ENCODE data around the gene ROBO1. TPM values are rescaled to one million over a fixed set of nuclear protein-coding genes. Genes with fewer than 3 reads are reported as not detected.

The ROBO1 gene
- total RNA-seq, 1 experiment from 2014 or later = 67.6 TPM

DNA sequence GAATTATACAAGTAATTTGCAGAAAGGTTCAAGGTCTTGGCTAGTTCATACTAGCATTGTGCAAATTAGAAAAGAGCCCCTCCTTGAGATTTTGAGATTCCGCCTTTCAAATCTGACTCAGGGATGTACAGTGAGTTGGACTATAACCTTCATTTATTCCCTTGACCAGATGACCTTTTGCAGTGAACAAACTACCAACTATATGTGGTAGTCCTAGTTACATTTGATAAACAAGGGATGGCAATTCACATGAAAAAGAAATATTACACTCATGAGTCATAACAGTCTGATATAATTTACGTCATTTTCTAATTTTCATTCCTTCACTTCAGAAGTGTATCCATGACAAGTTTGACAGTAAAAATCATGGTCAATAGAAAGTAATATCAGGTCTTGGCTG lies 860.4 kb downstream of the ROBO1 start:
- CTCF ChIA-PET = no interaction called here
- Histone ChIP-seq H3K36me3 (ENCODE audit: insufficient read depth, low read length, poor library complexity, severe bottlenecking) (no peaks in the 10 kb centered on the region), H3K27me3 (replicated peaks; ENCODE audit: insufficient read depth, low read depth, low read length, poor library complexity) (no peaks in the 10 kb centered on the region), H3K27ac (ENCODE audit: low read depth, low read length, poor library complexity, severe bottlenecking) (no peak overlapping the region), H3K9me3 (ENCODE audit: low read depth, low read length, poor library complexity, severe bottlenecking) (no peaks in the 10 kb centered on the region), H3K4me1 (ENCODE audit: insufficient read depth, low read length, poor library complexity, severe bottlenecking) (peaks cover 40% of the 10 kb centered on the region), H3K4me3 (ENCODE audit: low read depth, low read length, poor library complexity, severe bottlenecking) (no peak overlapping the region)
- POLR2A ChIA-PET (ENCODE audit: low non-redundant PET) = no interaction called here
- DNase-seq (ENCODE audit: low spot score) = no peak
- no TSS peak for BruUV-seq (replicated peaks)
- TF ChIP-seq EZH2 (IDR thresholded peaks at IDR 0.05; ENCODE audit: borderline replicate concordance, low read depth, low read length, poor library complexity, severe bottlenecking) = no peak
- TF ChIP-seq, protein P1, sequence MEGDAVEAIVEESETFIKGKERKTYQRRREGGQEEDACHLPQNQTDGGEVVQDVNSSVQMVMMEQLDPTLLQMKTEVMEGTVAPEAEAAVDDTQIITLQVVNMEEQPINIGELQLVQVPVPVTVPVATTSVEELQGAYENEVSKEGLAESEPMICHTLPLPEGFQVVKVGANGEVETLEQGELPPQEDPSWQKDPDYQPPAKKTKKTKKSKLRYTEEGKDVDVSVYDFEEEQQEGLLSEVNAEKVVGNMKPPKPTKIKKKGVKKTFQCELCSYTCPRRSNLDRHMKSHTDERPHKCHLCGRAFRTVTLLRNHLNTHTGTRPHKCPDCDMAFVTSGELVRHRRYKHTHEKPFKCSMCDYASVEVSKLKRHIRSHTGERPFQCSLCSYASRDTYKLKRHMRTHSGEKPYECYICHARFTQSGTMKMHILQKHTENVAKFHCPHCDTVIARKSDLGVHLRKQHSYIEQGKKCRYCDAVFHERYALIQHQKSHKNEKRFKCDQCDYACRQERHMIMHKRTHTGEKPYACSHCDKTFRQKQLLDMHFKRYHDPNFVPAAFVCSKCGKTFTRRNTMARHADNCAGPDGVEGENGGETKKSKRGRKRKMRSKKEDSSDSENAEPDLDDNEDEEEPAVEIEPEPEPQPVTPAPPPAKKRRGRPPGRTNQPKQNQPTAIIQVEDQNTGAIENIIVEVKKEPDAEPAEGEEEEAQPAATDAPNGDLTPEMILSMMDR (conservative IDR thresholded peaks at IDR 0.05; ENCODE audit: low read depth, low read length) = no peak
- intact Hi-C loops (cut with micrococcal nuclease; ENCODE audit: unreplicated experiment) = no loop called here

DNA sequence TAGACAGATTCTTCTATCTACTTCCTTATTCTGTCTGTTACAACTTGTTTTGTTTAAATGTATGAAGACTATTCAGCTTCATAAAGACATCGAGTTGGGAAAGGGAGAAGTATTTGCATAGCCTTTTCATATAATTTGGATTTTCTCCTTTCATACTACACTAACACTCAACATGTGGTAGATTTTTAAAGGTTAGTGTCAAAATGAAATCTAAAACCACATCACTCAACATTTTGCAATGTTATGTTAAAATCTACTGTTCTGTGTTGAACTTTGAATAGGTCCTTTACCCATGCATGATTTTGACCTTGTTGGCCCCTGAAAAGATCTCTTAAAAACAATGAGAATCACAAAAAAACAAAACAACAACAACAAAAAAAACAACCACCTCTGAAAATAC lies 860.9 kb downstream of the ROBO1 start:
- H3K4me3 ChIP-seq (ENCODE audit: low read depth, low read length, poor library complexity, severe bottlenecking) = no peak overlapping the region
- POLR2A ChIA-PET (ENCODE audit: low non-redundant PET) = no interaction called here
- no TSS peak for BruUV-seq (replicated peaks)

DNA sequence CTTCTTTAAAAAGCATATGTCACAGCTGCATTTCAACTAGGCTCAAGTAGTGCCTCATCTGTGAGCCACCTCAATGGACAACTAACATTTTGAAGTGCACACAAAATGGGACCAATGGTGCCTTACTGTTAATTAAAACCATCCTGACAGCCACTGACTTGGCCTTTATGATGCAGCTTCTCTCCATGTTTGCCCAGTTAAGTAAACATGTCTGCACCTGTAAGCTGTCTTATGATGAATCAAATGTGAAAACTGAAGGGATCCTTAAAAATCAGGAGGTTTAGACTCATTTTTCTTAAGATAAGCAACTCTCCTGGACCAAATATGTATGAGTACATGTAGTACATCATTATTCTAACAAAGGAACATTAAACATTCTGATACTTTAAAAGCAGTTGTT lies 861.6 kb downstream of the ROBO1 start:
- ChIA-PET CTCF (no interaction called here), POLR2A (ENCODE audit: low non-redundant PET) (no interaction called here)
- Histone ChIP-seq H3K27me3 (replicated peaks; ENCODE audit: insufficient read depth, low read depth, low read length, poor library complexity) (no peaks in the 10 kb centered on the region), H3K4me1 (ENCODE audit: insufficient read depth, low read length, poor library complexity, severe bottlenecking) (peaks cover 35% of the 10 kb centered on the region), H3K4me3 (ENCODE audit: low read depth, low read length, poor library complexity, severe bottlenecking) (no peak overlapping the region), H3K27ac (ENCODE audit: low read depth, low read length, poor library complexity, severe bottlenecking) (no peak overlapping the region), H3K36me3 (ENCODE audit: insufficient read depth, low read length, poor library complexity, severe bottlenecking) (no peaks in the 10 kb centered on the region), H3K9me3 (ENCODE audit: low read depth, low read length, poor library complexity, severe bottlenecking) (no peaks in the 10 kb centered on the region)
- intact Hi-C loops (cut with micrococcal nuclease; ENCODE audit: unreplicated experiment) = no loop called here
- BruUV-seq (replicated peaks) = no TSS peak
- DNase-seq (ENCODE audit: low spot score) = no peak
- TF ChIP-seq, protein P1 (conservative IDR thresholded peaks at IDR 0.05; ENCODE audit: low read depth, low read length) = no peak
- TF ChIP-seq EZH2 (IDR thresholded peaks at IDR 0.05; ENCODE audit: borderline replicate concordance, low read depth, low read length, poor library complexity, severe bottlenecking) = no peak

More for the DNA sequence above, 860.9 kb downstream of the ROBO1 start:
- DNase-seq (ENCODE audit: low spot score) = no peak
- intact Hi-C loops (cut with micrococcal nuclease; ENCODE audit: unreplicated experiment) = no loop called here
- TF ChIP-seq, protein P1 (conservative IDR thresholded peaks at IDR 0.05; ENCODE audit: low read depth, low read length) = no peak
- no peak for TF ChIP-seq EZH2 (IDR thresholded peaks at IDR 0.05; ENCODE audit: borderline replicate concordance, low read depth, low read length, poor library complexity, severe bottlenecking)
- CTCF ChIA-PET = no interaction called here
- Histone ChIP-seq H3K36me3 (ENCODE audit: insufficient read depth, low read length, poor library complexity, severe bottlenecking) (no peaks in the 10 kb centered on the region), H3K27me3 (replicated peaks; ENCODE audit: insufficient read depth, low read depth, low read length, poor library complexity) (no peaks in the 10 kb centered on the region), H3K27ac (ENCODE audit: low read depth, low read length, poor library complexity, severe bottlenecking) (no peak overlapping the region), H3K4me1 (ENCODE audit: insufficient read depth, low read length, poor library complexity, severe bottlenecking) (peaks cover 36% of the 10 kb centered on the region), H3K9me3 (ENCODE audit: low read depth, low read length, poor library complexity, severe bottlenecking) (no peaks in the 10 kb centered on the region)

All from A673 (cell line).